Keratinocyte (primary cell): Measurements from ENCODE around the gene PPP2R5E. TPM values are rescaled to one million over a fixed set of nuclear protein-coding genes. Genes with fewer than 3 reads are reported as not detected.

Experiments used
- DNase-seq: peaks from one replicate; pipeline ENCODE4 v3.0.0-alpha.2; 2011; ENCODE audit warnings: low read depth, missing footprints, low spot score
- FAIRE-seq: peaks from 2 replicates; lab custom pipeline; 2011; peaks lifted over from hg19 to GRCh38; lab: Jason Lieb, UNC
- H2AFZ ChIP-seq: 2 replicates; pipeline ENCODE4 v1.6.0; 2012; ENCODE audit warnings: low read length, control low read depth, inconsistent platforms; ENCODE audit not compliant: control insufficient read depth
- H3K27ac ChIP-seq: 2 replicates; pipeline ENCODE4 v1.5.1; 2011; ENCODE audit warnings: low read length; ENCODE audit not compliant: control insufficient read depth, insufficient read depth
- H3K27me3 ChIP-seq: 3 replicates; pipeline ENCODE4 v1.6.0; 2011; ENCODE audit warnings: low read length; ENCODE audit not compliant: control insufficient read depth, insufficient read depth; ENCODE audit errors: extremely low read depth
- H3K36me3 ChIP-seq, 2 experiments: 2 replicates in 1 of 2; 3 replicates in 1 of 2; pipeline ENCODE4 v1.5.1; 2011; ENCODE audit warnings: low read length in 2 of 2, mild to moderate bottlenecking in 1 of 2; ENCODE audit not compliant: control insufficient read depth in 2 of 2, insufficient read depth in 2 of 2; ENCODE audit errors: extremely low read depth in 1 of 2
- H3K4me1 ChIP-seq: 3 replicates; pipeline ENCODE4 v1.5.1; 2011; ENCODE audit warnings: low read length; ENCODE audit not compliant: control insufficient read depth, insufficient read depth; ENCODE audit errors: extremely low read depth
- H3K4me2 ChIP-seq: 3 replicates; pipeline ENCODE4 v1.6.0; 2011; ENCODE audit warnings: low read depth, low read length; ENCODE audit not compliant: control insufficient read depth, insufficient read depth; ENCODE audit errors: extremely low read depth
- H3K4me3 ChIP-seq, 3 experiments: fragments of 200-600 bp in 1 of 3; sonication (generic) in 1 of 3; 2 replicates in 2 of 3; 3 replicates in 1 of 3; pipeline ENCODE4 v1.5.1; 2011 to 2016; ENCODE audit warnings: low read length in 3 of 3, mild to moderate bottlenecking in 3 of 3, control low read depth in 2 of 3, inconsistent platforms in 1 of 3, low read depth in 1 of 3, mixed read lengths in 1 of 3, mixed run types in 1 of 3, moderate library complexity in 1 of 3; ENCODE audit not compliant: control insufficient read depth in 2 of 3, insufficient read depth in 2 of 3; ENCODE audit errors: extremely low read depth in 1 of 3
- H3K79me2 ChIP-seq: 2 replicates; pipeline ENCODE4 v1.6.0; 2012; ENCODE audit warnings: low read length; ENCODE audit not compliant: control insufficient read depth, insufficient read depth
- H3K9ac ChIP-seq: 3 replicates; pipeline ENCODE4 v1.6.0; 2011; ENCODE audit warnings: low read length; ENCODE audit not compliant: control insufficient read depth, insufficient read depth; ENCODE audit errors: extremely low read depth
- H3K9me1 ChIP-seq: 3 replicates; pipeline ENCODE4 v1.6.0; 2011; ENCODE audit warnings: low read length; ENCODE audit not compliant: control insufficient read depth, insufficient read depth; ENCODE audit errors: extremely low read depth
- H3K9me3 ChIP-seq: 2 replicates; pipeline ENCODE4 v1.5.1; 2012; ENCODE audit warnings: low read depth, low read length; ENCODE audit not compliant: control insufficient read depth
- H4K20me1 ChIP-seq: 3 replicates; pipeline ENCODE4 v1.6.0; 2011; ENCODE audit warnings: low read length; ENCODE audit not compliant: control insufficient read depth, insufficient read depth; ENCODE audit errors: extremely low read depth
- EZH2 ChIP-seq: IDR thresholded peaks from one replicate; pipeline ENCODE4 v1.6.1; 2012; ENCODE audit warnings: inconsistent platforms, mild to moderate bottlenecking, low read length, moderate library complexity
- dilution Hi-C: fragments of 300-500 bp; cut with MboI; formaldehyde crosslinking; loops from one replicate; pipeline ENCODE4 v1.7.0; 2020; ENCODE audit warnings: low sequenced_read_pairs; ENCODE audit not compliant: extremely low pct_ligation_motif_present
- polyA plus RNA-seq, 5 experiments: library from polyadenylated mRNA; depleted of rRNA in 3 of 5; stranded (reverse) in 3 of 5; stranded (forward) in 1 of 5; unstranded in 1 of 5; fragments of >200 nt; gene quantifications; 1 replicate in 1 of 5; 2 replicates in 3 of 5; 3 replicates in 1 of 5; pipeline versions ENCODE4 v1.2.1 to v1.2.3, GENCODE V29; 2011 to 2012; ENCODE audit warnings: missing spikeins in 2 of 5, low read depth in 1 of 5, low replicate concordance in 1 of 5
- TF ChIP-seq, protein P1 (sequence below), 3 experiments: IDR thresholded peaks in 1 of 3; conservative IDR thresholded peaks in 1 of 3; optimal IDR thresholded peaks in 1 of 3; 2 replicates in 2 of 3; 3 replicates in 1 of 3; pipeline versions ENCODE3 to v1.5.1; 2011; ENCODE audit warnings: low read length in 3 of 3, mild to moderate bottlenecking in 3 of 3, moderate library complexity in 2 of 3, control low read depth in 1 of 3, inconsistent platforms in 1 of 3; ENCODE audit not compliant: insufficient read depth in 2 of 3; ENCODE audit errors: extremely low read depth in 1 of 3

Gene PPP2R5E
- polyA plus RNA-seq, 1 donor (not counting 4 experiments of a cell fraction or from before 2014, with no cell fraction given) = 22.7 TPM

DNA sequence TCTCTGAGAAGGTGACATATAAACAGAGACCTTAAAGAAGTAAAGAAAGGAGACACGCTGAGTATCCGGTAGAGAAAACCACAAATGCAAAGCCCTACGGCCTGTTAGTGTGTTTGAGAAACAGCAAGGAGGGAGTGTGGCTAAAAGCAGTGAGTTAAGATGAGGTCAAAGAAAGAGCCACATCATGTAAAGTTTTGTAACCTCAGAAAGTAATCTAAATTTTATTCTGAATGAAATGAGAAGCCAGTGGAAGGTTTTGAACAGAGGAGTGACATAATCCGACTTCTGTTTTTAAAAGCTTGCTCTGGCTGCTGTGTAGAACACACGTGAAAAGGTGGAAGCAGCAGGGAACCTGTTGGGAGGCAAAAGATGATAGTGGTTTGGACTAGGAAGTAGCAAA is 32.6 kb downstream of the PPP2R5E start:
- Histone ChIP-seq H4K20me1 (peaks cover under 1% of the 10 kb centered on the region), H3K9ac (no peak overlapping the region), H3K27me3 (no peaks in the 10 kb centered on the region), H3K36me3 (peaks cover 0 to 2% of the 10 kb centered on the region in 2 experiments), H3K4me1 (no peaks in the 10 kb centered on the region), H3K9me3 (no peaks in the 10 kb centered on the region), H3K9me1 (no peaks in the 10 kb centered on the region), H3K4me2 (no peak overlapping the region), H3K27ac (no peak overlapping the region), H2AFZ (no peak overlapping the region), H3K4me3 (no peak overlapping the region), H3K79me2 (peaks cover 78% of the 10 kb centered on the region)
- FAIRE-seq (no peak), DNase-seq (no peak)
- TF ChIP-seq, protein P1, sequence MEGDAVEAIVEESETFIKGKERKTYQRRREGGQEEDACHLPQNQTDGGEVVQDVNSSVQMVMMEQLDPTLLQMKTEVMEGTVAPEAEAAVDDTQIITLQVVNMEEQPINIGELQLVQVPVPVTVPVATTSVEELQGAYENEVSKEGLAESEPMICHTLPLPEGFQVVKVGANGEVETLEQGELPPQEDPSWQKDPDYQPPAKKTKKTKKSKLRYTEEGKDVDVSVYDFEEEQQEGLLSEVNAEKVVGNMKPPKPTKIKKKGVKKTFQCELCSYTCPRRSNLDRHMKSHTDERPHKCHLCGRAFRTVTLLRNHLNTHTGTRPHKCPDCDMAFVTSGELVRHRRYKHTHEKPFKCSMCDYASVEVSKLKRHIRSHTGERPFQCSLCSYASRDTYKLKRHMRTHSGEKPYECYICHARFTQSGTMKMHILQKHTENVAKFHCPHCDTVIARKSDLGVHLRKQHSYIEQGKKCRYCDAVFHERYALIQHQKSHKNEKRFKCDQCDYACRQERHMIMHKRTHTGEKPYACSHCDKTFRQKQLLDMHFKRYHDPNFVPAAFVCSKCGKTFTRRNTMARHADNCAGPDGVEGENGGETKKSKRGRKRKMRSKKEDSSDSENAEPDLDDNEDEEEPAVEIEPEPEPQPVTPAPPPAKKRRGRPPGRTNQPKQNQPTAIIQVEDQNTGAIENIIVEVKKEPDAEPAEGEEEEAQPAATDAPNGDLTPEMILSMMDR (optimal IDR thresholded peaks at IDR 0.05 in 1 of 3, IDR thresholded peaks at IDR 0.05 in 1 of 3, conservative IDR thresholded peaks at IDR 0.05 in 1 of 3; ENCODE audit: extremely low read depth in 1 of 3, insufficient read depth in 2 of 3, low read length in 3 of 3) = no peak
- no peak for TF ChIP-seq EZH2
- dilution Hi-C loops = no loop called here

DNA sequence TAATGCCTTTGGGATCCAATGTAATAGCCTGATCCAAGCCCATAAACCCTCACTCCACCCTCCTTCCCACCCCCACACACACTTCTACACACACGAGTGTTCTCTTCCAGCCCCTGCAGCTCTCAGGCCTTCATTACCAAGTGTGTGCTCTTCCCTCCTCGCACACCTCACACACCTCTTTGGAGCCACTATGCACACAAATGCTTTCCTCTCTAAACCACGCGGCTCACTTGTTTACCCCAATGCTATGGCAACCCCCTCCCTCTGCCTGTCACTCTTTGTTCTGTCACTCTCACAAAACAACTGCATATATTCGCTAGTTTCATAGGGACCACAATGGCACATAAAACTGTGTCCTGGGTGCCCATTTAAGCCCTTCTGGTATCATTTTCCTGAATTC is 35.1 kb downstream of the PPP2R5E start:
- H3K4me2 ChIP-seq = no peak overlapping the region
- FAIRE-seq (no peak), DNase-seq (no peak)
- no peak overlapping the region for H2AFZ ChIP-seq
- H3K9me1 ChIP-seq = no peaks in the 10 kb centered on the region
- H3K4me3 ChIP-seq = no peak overlapping the region
- H3K27ac ChIP-seq = no peak overlapping the region
- dilution Hi-C loops = no loop called here
- peaks cover 11% of the 10 kb centered on the region for H3K4me1 ChIP-seq
- no peak overlapping the region for H3K9ac ChIP-seq
- H3K36me3 ChIP-seq = peaks cover 0 to 2% of the 10 kb centered on the region in 2 experiments
- peaks cover 6% of the 10 kb centered on the region for H4K20me1 ChIP-seq
- H3K79me2 ChIP-seq = peaks cover 76% of the 10 kb centered on the region
- no peaks in the 10 kb centered on the region for H3K27me3 ChIP-seq
- no peaks in the 10 kb centered on the region for H3K9me3 ChIP-seq
- TF ChIP-seq, protein P1 (optimal IDR thresholded peaks at IDR 0.05 in 1 of 3, IDR thresholded peaks at IDR 0.05 in 1 of 3, conservative IDR thresholded peaks at IDR 0.05 in 1 of 3; ENCODE audit: extremely low read depth in 1 of 3, insufficient read depth in 2 of 3, low read length in 3 of 3) = no peak
- TF ChIP-seq EZH2 = no peak
